Tibial nerve (tissue), 4 donors: Measurements from ENCODE around the gene MAP4K4.

Experiments used
- CTCF ChIP-seq, 5 experiments: fragments of 200-600 bp in 3 of 5; fragments of 450-650 bp in 2 of 5; sonication (generic) in 3 of 5; IDR thresholded peaks; one replicate each; pipeline ENCODE4 v1.5.1; 2016 to 2019; ENCODE audit warnings: antibody characterized with exemption in 5 of 5, mild to moderate bottlenecking in 3 of 5, moderate library complexity in 2 of 5
- EP300 ChIP-seq, 2 donors: sonication (generic); formaldehyde crosslinking; IDR thresholded peaks; one replicate each; pipeline ENCODE4 v1.6.1; 2017; ENCODE audit warnings: antibody characterized with exemption in 2 of 2, mild to moderate bottlenecking in 1 of 2
- POLR2A ChIP-seq, 2 donors: fragments of 450-650 bp; IDR thresholded peaks; one replicate each; pipeline ENCODE4 v1.6.1; 2017; ENCODE audit warnings: antibody characterized with exemption in 2 of 2, mild to moderate bottlenecking in 2 of 2, moderate library complexity in 2 of 2

- peak in 1 of 2 donors; percentile 29 for TF ChIP-seq EP300 (IDR thresholded peaks at IDR 0.05)
- TF ChIP-seq CTCF (IDR thresholded peaks at IDR 0.05): no peak
- TF ChIP-seq POLR2A (IDR thresholded peaks at IDR 0.05): no peak
Measured at GRCh38 chr2:101679037-101679726, 18.3 kb upstream of the MAP4K4 start.
